HepG2 (cell line): ENCODE results near the gene ST6GALNAC4. TPM values are rescaled to one million over a fixed set of nuclear protein-coding genes. Genes with fewer than 3 reads are reported as not detected.
A peak's percentile ranks its signal among the peaks of the same experiment; 100 is the strongest.

Source experiments
- BHLHE40 ChIP-seq: IDR thresholded peaks from 2 replicates; pipeline ENCODE4 v1.6.1; 2011; ENCODE audit warnings: low read length, improper control_type of control experiment
- CEBPZ ChIP-seq: IDR thresholded peaks from 2 replicates; pipeline ENCODE4 v1.6.1; 2012; ENCODE audit warnings: low read length, improper control_type of control experiment
- EZH2 ChIP-seq: conservative IDR thresholded peaks from 2 replicates; pipeline ENCODE4 v1.6.1; 2012; ENCODE audit warnings: mild to moderate bottlenecking, low read depth, low read length, moderate library complexity
- HINFP ChIP-seq: sonication (generic); formaldehyde crosslinking; IDR thresholded peaks from 2 replicates; pipeline ENCODE4 v1.4.0; 2020; ENCODE audit warnings: low read depth, mild to moderate bottlenecking, missing genetic modification reagents
- PRDM15 ChIP-seq: sonication (generic); formaldehyde crosslinking; IDR thresholded peaks from 2 replicates; pipeline ENCODE4 v1.4.0; 2020; ENCODE audit warnings: missing genetic modification reagents
- RFX5 ChIP-seq: IDR thresholded peaks from 2 replicates; pipeline ENCODE4 v1.6.1; 2011; ENCODE audit warnings: low read depth, low read length, improper control_type of control experiment
- TCF7 ChIP-seq: sonication (generic); IDR thresholded peaks from 2 replicates; pipeline ENCODE4 v1.6.1; 2016; ENCODE audit warnings: antibody characterized with exemption, low read depth
- ZFP36L2 ChIP-seq: sonication (generic); formaldehyde crosslinking; IDR thresholded peaks from 2 replicates; pipeline ENCODE4 v1.4.0; 2020; ENCODE audit warnings: missing genetic modification reagents
- ZHX1 ChIP-seq: sonication (generic); formaldehyde crosslinking; IDR thresholded peaks from 2 replicates; pipeline ENCODE4 v1.8.1; 2022; ENCODE audit warnings: low read depth, mild to moderate bottlenecking, missing genetic modification reagents
- ZNF232 ChIP-seq: sonication (generic); formaldehyde crosslinking; IDR thresholded peaks from 2 replicates; pipeline ENCODE4 v1.4.0; 2020; ENCODE audit warnings: missing genetic modification reagents, borderline replicate concordance
- ZNF496 ChIP-seq: sonication (generic); formaldehyde crosslinking; IDR thresholded peaks from 2 replicates; pipeline ENCODE4 v1.8.1; 2023; ENCODE audit warnings: mild to moderate bottlenecking, moderate library complexity, missing genetic modification reagents; ENCODE audit not compliant: insufficient replicate concordance
- ZNF530 ChIP-seq: sonication (generic); formaldehyde crosslinking; IDR thresholded peaks from 2 replicates; pipeline ENCODE4 v1.5.0; 2020; ENCODE audit warnings: low read depth, mild to moderate bottlenecking, missing genetic modification reagents
- ZNF629 ChIP-seq: sonication (generic); formaldehyde crosslinking; conservative IDR thresholded peaks from 2 replicates; pipeline ENCODE4 v1.5.0; 2020; ENCODE audit warnings: missing genetic modification reagents
- polyA plus RNA-seq, 8 experiments: library from polyadenylated mRNA; depleted of rRNA in 3 of 8; stranded (reverse) in 7 of 8; unstranded in 1 of 8; fragments of >200 nt; fragmentation: Illumina TruSeq in 4 of 8; extraction: Trizol in 4 of 8; gene quantifications; 2 replicates each; pipeline versions ENCODE4 v1.2.1 to v1.2.3, GENCODE V29; 2011 to 2016; ENCODE audit warnings: low read depth in 4 of 8, missing spikeins in 1 of 8, mixed read lengths in 1 of 8; ENCODE audit not compliant: insufficient read depth in 1 of 8
- total RNA-seq, 5 experiments: library from RNA; depleted of rRNA; stranded (reverse); fragments of >200 nt; fragmentation: Illumina TruSeq; extraction: Trizol; gene quantifications; 2 replicates each; pipeline ENCODE4 v1.2.3, GENCODE V29; 2016; ENCODE audit warnings: low read depth in 1 of 5
- TF ChIP-seq, protein P1 (sequence below): sonication (generic); formaldehyde crosslinking; IDR thresholded peaks from 2 replicates; pipeline ENCODE4 v1.8.0; 2022; ENCODE audit warnings: missing genetic modification reagents, mild to moderate bottlenecking, borderline replicate concordance

The ST6GALNAC4 gene
- total and polyA plus RNA-seq, 2 of the 13 experiments (the other 11 are each of a cell fraction or from before 2014, with no cell fraction given) = 18.8 to 27.7 TPM

DNA sequence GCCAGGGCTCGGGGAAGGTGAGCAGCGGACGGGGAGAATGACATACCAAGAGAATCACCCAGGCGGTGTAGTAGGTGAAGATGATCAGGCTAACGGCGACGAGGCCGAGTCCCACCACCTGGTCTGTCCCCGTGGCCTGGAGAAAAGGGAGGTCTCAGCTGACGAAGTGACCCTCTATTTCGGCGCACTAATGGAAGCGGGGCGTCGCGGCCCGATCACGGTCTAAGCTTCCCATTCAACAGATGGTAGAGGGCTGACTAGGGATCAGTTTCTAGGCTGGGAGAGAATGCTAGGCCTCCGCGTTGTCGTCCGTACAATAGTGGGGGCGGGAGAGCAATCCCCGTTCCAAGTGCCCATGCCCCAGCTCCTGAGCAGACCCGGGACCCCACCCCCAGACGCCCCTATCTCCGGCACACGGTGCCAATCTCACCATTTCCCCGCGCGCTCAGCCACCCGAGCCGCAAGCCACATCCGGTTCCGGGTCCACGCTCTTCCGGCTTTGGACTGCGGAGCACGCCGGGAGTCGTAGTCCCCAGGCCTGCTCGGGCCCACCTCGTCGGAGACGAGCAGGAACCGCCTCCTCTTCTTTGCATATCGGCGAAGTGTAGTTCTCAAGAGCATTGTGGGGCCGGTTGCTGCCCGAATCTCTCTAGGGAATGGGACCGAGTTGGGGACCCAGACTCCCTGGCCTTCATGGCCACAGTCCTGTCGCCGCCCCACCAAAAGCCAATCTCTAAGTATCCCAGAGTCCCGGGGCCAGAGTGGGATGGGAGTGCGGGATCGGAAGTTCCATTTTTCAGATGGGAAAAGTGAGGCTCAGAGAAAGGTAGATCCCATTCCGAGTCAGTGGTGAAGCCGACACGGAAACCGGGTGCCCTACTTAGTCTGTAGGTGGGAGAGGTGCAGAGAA, 20.8 kb upstream of the ST6GALNAC4 start, which contains the start of gene DPM2 (continued):
- TF ChIP-seq CEBPZ = no peak
- no peak for TF ChIP-seq HINFP (CRISPR knock-in tag)
- no peak for TF ChIP-seq ZFP36L2 (CRISPR knock-in tag)
- TF ChIP-seq ZHX1 (CRISPR knock-in tag) = no peak
- TF ChIP-seq, protein P1, sequence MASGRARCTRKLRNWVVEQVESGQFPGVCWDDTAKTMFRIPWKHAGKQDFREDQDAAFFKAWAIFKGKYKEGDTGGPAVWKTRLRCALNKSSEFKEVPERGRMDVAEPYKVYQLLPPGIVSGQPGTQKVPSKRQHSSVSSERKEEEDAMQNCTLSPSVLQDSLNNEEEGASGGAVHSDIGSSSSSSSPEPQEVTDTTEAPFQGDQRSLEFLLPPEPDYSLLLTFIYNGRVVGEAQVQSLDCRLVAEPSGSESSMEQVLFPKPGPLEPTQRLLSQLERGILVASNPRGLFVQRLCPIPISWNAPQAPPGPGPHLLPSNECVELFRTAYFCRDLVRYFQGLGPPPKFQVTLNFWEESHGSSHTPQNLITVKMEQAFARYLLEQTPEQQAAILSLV (CRISPR knock-in tag) = peak; percentile 62; the same call in 1 of the 2 replicates
- no peak for TF ChIP-seq BHLHE40
- no peak for TF ChIP-seq RFX5
- no peak for TF ChIP-seq TCF7
- TF ChIP-seq ZNF232 = 0 out of 2 replicates have a peak, but pooled peaks have one; percentile 19
- TF ChIP-seq ZNF629 (CRISPR knock-in tag) = peak; percentile 92
- no peak for TF ChIP-seq PRDM15
- no peak for TF ChIP-seq EZH2
- no peak for TF ChIP-seq ZNF496 (CRISPR knock-in tag)
- no peak for TF ChIP-seq ZNF530 (CRISPR knock-in tag)
